CD4-positive, alpha-beta T cell treated with Interleukin-15 for 4 hours (primary cell): ENCODE data around the gene NRCAM.
"Not testable (repeated sequence)": the region's sequence is repeated elsewhere in the genome, so short reads cannot be mapped to it uniquely, and the experiment has no call there.

Experiments
- DNase-seq: peaks from one replicate; pipeline ENCODE4 v3.0.0-alpha.2; 2020; ENCODE audit warnings: low spot score

Gene NRCAM

GRCh38 chr7:108278776-108279175 lies 177.5 kb downstream of the NRCAM start:
- DNase-seq, result no peak

DNA sequence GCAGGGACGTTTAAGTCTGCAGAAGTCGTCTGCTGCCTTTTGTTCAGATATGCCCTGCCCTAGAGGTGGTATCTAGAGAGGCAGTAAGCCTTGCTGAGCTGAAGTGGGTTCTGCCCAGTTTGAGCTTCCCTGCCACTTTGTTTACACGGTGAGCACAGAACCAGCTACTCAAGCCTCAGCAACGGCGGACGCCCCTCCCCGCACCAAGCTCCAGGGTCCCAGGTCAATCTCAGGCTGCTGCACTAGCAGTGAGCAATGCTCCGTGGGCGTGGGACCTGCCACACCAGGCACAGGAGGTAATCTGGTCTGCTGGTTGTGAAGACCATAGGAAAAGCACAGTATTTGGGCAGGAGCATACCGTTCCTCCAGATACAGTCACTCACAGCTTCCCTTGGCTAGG lies 178.0 kb downstream of the NRCAM start:
- no peak for DNase-seq

- not testable (repeated sequence) for DNase-seq
Measured at GRCh38 chr7:108274447-108274846, 181.8 kb downstream of the NRCAM start.

- DNase-seq, result not testable (repeated sequence)
Measured at GRCh38 chr7:108272891-108273290, 183.3 kb downstream of the NRCAM start.

- no peak for DNase-seq
Measured at GRCh38 chr7:108270385-108271015, 185.7 kb downstream of the NRCAM start.

DNA sequence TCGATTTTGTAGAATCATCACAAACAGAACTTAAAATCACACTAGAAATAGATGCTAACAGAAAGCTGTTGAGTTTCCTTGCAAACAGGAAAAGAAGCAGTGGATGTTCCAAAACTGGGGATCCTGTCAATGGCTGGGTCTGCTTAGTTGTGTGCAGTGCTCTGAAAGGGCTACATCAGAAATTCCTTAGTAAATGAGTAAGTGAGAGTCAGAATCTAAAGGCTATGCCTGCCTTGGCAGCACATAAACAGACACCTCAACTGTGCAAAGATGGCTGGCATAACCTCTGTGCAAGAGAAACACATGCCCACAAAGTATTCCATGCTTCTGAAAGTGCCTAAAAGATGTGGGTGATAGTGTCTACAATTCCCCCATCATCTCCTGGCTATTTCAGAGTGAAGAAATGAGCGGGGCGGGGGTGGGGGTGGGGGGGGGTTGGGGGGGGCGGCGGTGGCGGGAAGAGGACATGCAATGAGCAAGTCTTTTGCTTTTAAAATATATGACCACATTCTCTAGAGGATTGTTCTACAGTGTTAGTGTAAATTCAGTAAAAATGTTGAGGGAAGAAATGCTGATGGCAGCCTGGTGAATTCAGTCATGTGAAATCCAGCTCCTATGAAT lies 187.9 kb downstream of the NRCAM start:
- DNase-seq, result no peak

GRCh38 chr7:108267615-108268014 lies 188.6 kb downstream of the NRCAM start:
- no peak for DNase-seq

- no peak for DNase-seq
Measured at GRCh38 chr7:108266491-108266890, 189.7 kb downstream of the NRCAM start.

- DNase-seq, result no peak
Measured at GRCh38 chr7:108266035-108266434, 190.2 kb downstream of the NRCAM start.

GRCh38 chr7:108265007-108265406 lies 191.2 kb downstream of the NRCAM start:
- DNase-seq, result no peak

- DNase-seq, result no peak
Measured at GRCh38 chr7:108263425-108263824, 192.8 kb downstream of the NRCAM start.

- DNase-seq, result no peak
Measured at GRCh38 chr7:108261560-108262255, 194.5 kb downstream of the NRCAM start.

- not testable (repeated sequence) for DNase-seq
Measured at GRCh38 chr7:108259447-108259846, 196.8 kb downstream of the NRCAM start.

DNA sequence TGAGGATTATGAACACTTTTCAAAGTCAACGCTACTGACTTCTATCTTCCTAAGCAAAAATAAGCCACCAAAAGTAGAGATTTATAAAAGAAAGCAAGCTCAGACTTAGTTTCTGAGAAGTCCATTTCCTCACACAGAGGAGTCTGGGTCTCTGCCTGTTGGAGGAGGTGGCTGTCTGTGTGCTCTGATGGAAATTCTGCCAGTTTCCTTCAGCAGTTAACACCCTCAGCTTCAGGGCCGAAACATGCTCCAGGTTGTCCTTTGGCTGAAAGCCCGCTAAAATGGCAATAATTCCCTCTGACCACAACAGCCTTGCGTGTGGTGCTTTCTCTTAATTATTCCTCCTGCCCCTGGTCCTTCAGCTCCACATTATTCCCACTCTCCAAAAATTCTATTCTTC lies 198.3 kb downstream of the NRCAM start:
- DNase-seq, result no peak

DNA sequence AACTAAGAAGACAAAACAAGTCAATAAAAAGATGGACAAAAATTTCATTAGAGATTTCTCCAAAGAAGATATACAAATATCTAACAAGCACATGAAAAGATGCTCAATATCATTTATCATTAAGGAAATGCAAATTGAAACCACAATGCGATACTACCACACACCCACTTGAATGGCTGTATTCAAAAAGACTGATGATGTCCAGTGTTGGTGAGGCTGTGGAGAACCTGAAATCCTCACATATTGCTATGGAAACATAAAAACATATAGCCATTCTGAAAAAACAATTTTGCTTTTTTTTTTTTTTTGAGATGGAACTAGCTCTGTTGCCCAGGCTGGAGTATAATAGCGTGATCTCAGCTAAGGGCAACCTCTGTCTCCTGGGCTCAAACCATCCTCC lies 202.0 kb downstream of the NRCAM start:
- no peak for DNase-seq

DNA sequence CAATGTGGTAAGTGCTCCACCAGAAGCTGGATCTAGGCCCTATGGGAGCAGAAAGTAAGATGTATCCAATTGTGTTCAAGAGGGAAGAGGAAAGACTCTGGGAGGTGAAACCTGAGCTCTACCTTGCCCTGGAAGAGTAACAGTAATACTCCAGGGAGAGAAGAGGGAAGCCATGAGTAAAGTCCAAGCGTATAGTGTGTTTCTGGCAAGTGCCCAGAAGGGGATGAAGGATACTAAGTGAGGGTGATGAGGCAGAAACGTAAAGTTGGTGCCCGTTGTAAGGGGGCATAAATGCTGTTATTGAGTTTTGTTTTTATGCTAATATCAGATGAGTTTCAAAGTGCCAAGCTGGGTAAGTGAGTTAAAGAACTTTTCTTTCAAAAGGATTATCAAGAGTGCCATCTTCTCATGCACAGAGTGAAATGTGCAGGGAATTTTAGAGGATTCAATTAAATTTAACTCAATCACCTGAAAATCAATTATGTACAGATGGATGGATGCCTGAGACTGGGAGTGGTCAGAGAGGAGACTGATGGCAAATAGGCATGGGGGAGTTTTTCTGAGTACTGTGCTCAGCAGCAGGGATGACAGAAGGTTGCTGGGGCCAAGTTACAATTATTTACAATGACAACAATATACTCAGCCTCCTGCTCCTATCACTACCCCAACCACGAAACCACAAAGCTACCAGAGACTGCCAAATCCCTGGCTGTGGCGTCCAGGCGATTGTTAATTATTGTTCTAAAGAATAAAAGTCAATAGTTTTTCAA lies 202.8 kb downstream of the NRCAM start:
- no peak for DNase-seq

GRCh38 chr7:108252177-108252576 lies 204.1 kb downstream of the NRCAM start:
- DNase-seq, result no peak

GRCh38 chr7:108251700-108252099 lies 204.5 kb downstream of the NRCAM start:
- DNase-seq, result no peak

- DNase-seq, result no peak
Measured at GRCh38 chr7:108249453-108249852, 206.8 kb downstream of the NRCAM start.

DNA sequence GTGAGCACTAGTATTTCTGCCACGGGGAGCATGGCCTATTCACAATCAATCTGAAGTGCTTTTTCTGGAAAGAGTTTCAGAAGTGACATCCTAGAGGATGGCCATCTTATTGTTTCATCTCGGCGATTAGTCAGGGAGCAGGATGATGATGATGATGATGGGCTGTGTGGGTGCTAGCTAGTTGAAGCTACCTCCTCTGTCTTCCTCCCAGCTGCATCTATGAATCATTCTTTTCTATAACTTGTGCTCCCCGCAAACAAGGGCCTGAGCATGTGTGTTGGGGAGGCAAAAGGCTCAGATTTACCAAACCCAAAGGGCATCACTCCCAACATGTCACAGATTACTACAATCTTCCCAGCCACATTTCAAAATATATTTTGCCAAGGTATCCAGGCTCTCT lies 207.4 kb downstream of the NRCAM start:
- DNase-seq, result no peak

DNA sequence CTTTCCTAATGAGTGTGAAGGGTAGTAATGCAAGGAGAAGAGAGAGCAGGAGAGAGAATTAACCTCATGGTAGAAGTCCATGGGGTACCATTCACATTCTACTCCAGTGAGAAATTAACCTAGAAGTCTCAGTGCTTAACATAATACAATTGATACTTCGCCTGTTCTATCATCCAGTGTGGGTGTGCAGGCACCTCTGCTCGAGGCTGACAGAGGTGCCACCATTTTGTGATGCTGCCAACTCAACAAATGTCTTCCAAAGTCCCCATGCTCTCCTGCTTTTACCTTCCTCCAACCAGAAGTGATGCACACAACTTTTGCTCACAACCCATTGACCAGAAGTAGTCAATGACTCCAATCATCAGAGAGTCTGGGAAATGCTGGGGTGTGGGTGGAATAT lies 207.8 kb downstream of the NRCAM start:
- DNase-seq, result no peak

- no peak for DNase-seq
Measured at GRCh38 chr7:108247614-108248013, 208.6 kb downstream of the NRCAM start.
